CD4-positive, alpha-beta memory T cell (primary cell): ENCODE data around the gene MOCS1. TPM values are rescaled to one million over a fixed set of nuclear protein-coding genes. Genes with fewer than 3 reads are reported as not detected.
A peak's percentile ranks its signal among the peaks of the same experiment; 100 is the strongest.

ENCODE experiments used
- CTCF ChIA-PET: fragments of 350-600 bp; sonication (Branson Sonifier 250); formaldehyde crosslinking; loops from one replicate; lab custom pipeline; 2021; ENCODE audit warnings: inconsistent platforms; ENCODE audit not compliant: partially characterized antibody; lab: Charles Lee
- POLR2A ChIA-PET: fragments of 350-600 bp; sonication (Branson Sonifier 250); formaldehyde crosslinking; loops from one replicate; lab custom pipeline; 2021; ENCODE audit not compliant: partially characterized antibody; lab: Charles Lee
- DNase-seq, 5 donors: peaks; one replicate each; pipeline versions ENCODE4 v3.0.0 to v3.0.0-alpha.2; 2020 to 2022; ENCODE audit warnings: mixed read lengths in 1 of 5
- H3K27ac ChIP-seq: one replicate; pipeline ENCODE4 v1.7.0; 2013; ENCODE audit warnings: low read depth, low read length
- H3K27me3 ChIP-seq: 2 replicates; pipeline ENCODE4 v1.7.0; 2013; ENCODE audit warnings: mild to moderate bottlenecking, low read length, moderate library complexity; ENCODE audit not compliant: insufficient read depth
- H3K36me3 ChIP-seq: 2 replicates; pipeline ENCODE4 v1.7.0; 2013; ENCODE audit warnings: mild to moderate bottlenecking, low read length, moderate library complexity; ENCODE audit not compliant: insufficient read depth
- H3K4me1 ChIP-seq: 2 replicates; pipeline ENCODE4 v1.7.0; 2013; ENCODE audit warnings: mild to moderate bottlenecking, low read length, moderate library complexity; ENCODE audit not compliant: insufficient read depth
- H3K4me3 ChIP-seq, 2 donors: one replicate each; pipeline ENCODE4 v1.7.0; 2013; ENCODE audit warnings: low read length in 2 of 2, mild to moderate bottlenecking in 1 of 2
- H3K9me3 ChIP-seq, 2 donors: one replicate each; pipeline ENCODE4 v1.7.0; 2013; ENCODE audit warnings: low read length in 2 of 2, control low read depth in 1 of 2; ENCODE audit not compliant: control insufficient read depth in 1 of 2
- H3K27ac Mint-ChIP-seq, 7 donors: one replicate each; pipeline ENCODE4 v1.8.0; 2020 to 2021; ENCODE audit warnings: mixed read lengths in 7 of 7, mild to moderate bottlenecking in 6 of 7, inconsistent platforms in 3 of 7, moderate library complexity in 3 of 7
- H3K27me3 Mint-ChIP-seq, 2 donors: one replicate each; pipeline ENCODE4 v1.8.0; 2020 to 2021; ENCODE audit warnings: mixed read lengths in 2 of 2
- H3K36me3 Mint-ChIP-seq, 2 donors: one replicate each; pipeline ENCODE4 v1.8.0; 2020 to 2021; ENCODE audit warnings: mixed read lengths in 2 of 2, inconsistent platforms in 1 of 2, mild to moderate bottlenecking in 1 of 2
- H3K4me1 Mint-ChIP-seq, 4 donors: one replicate each; pipeline ENCODE4 v1.8.0; 2020 to 2021; ENCODE audit warnings: mixed read lengths in 4 of 4, mild to moderate bottlenecking in 1 of 4
- H3K4me3 Mint-ChIP-seq, 8 donors: one replicate each; pipeline ENCODE4 v1.8.0; 2020 to 2021; ENCODE audit warnings: mixed read lengths in 8 of 8, mild to moderate bottlenecking in 7 of 8, moderate library complexity in 6 of 8, inconsistent platforms in 3 of 8
- H3K9me3 Mint-ChIP-seq, 8 donors: one replicate each; pipeline ENCODE4 v1.8.0; 2020 to 2021; ENCODE audit warnings: mixed read lengths in 8 of 8, mild to moderate bottlenecking in 5 of 8, inconsistent platforms in 3 of 8, moderate library complexity in 1 of 8
- intact Hi-C: fragments of 100-400 bp; cut with micrococcal nuclease; formaldehyde crosslinking; loops from one replicate; pipeline ENCODE4 v1.15.1; 2023
- polyA plus RNA-seq, 2 donors: library from polyadenylated mRNA; unstranded; fragments of 300-500 nt; fragmentation: Illumina TruSeq; gene quantifications; one replicate each; pipeline ENCODE4 v1.2.3, GENCODE V29; 2021
- total RNA-seq, 2 experiments: library from RNA; stranded (reverse); gene quantifications; one replicate each; pipeline ENCODE4 v1.2.3, GENCODE V29; 2021

The MOCS1 gene
- total and polyA plus RNA-seq, 4 experiments from 2014 or later = 0.11 to 0.80 (median 0.36) TPM

- no peak for DNase-seq
- Histone ChIP-seq H3K4me1 (peaks cover 5% of the 10 kb centered on the region), H3K9me3 (no peaks in the 10 kb centered on the region), H3K36me3 (no peaks in the 10 kb centered on the region), H3K4me3 (no peak overlapping the region), H3K27ac (no peak overlapping the region), H3K27me3 (peaks cover 3% of the 10 kb centered on the region)
- Mint-ChIP-seq H3K27ac (no peak overlapping the region), H3K4me3 (no peak overlapping the region), H3K27me3 (peaks cover 5 to 18% of the 10 kb centered on the region in 2 donors), H3K36me3 (no peaks in the 10 kb centered on the region), H3K9me3 (peaks cover 0 to 4% (median 0%) of the 10 kb centered on the region in 8 donors), H3K4me1 (peaks cover 0 to 1% (median 0%) of the 10 kb centered on the region in 4 donors)
- ChIA-PET POLR2A (no interaction called here), CTCF (no interaction called here)
- intact Hi-C loops = no loop called here
These were observed 4.8 kb upstream of the MOCS1 start for GRCh38 chr6:39938773-39939654.

- Mint-ChIP-seq H3K4me3 (no peak overlapping the region), H3K4me1 (peaks cover 1 to 10% (median 4%) of the 10 kb centered on the region in 4 donors), H3K9me3 (peaks cover 0 to 4% (median 0%) of the 10 kb centered on the region in 8 donors), H3K27ac (no peak overlapping the region), H3K27me3 (peaks cover 7 to 21% of the 10 kb centered on the region in 2 donors), H3K36me3 (no peaks in the 10 kb centered on the region)
- H3K9me3 ChIP-seq = no peaks in the 10 kb centered on the region
- DNase-seq = no peak
- H3K27ac ChIP-seq = no peak overlapping the region
- ChIA-PET CTCF (no interaction called here), POLR2A (no interaction called here)
- H3K27me3 ChIP-seq = peaks cover 3% of the 10 kb centered on the region
- no peaks in the 10 kb centered on the region for H3K36me3 ChIP-seq
- H3K4me1 ChIP-seq = peaks cover 5% of the 10 kb centered on the region
- intact Hi-C loops = no loop called here
- no peak overlapping the region for H3K4me3 ChIP-seq
These were observed 3.5 kb upstream of the MOCS1 start for GRCh38 chr6:39937686-39938333.

GRCh38 chr6:39936857-39937256, 2.6 kb upstream of the MOCS1 start:
- DNase-seq = no peak
- ChIA-PET POLR2A (no interaction called here), CTCF (no interaction called here)
- peaks cover 1 to 10% (median 4%) of the 10 kb centered on the region in 4 donors for H3K4me1 Mint-ChIP-seq
- H3K9me3 Mint-ChIP-seq = peaks cover 0 to 4% (median 0%) of the 10 kb centered on the region in 8 donors
- Histone ChIP-seq H3K27ac (no peak overlapping the region), H3K27me3 (peaks cover 3% of the 10 kb centered on the region), H3K4me1 (peaks cover 5% of the 10 kb centered on the region), H3K9me3 (no peaks in the 10 kb centered on the region), H3K4me3 (no peak overlapping the region), H3K36me3 (no peaks in the 10 kb centered on the region)
- intact Hi-C loops = no loop called here
- no peak overlapping the region for H3K27ac Mint-ChIP-seq
- no peak overlapping the region for H3K4me3 Mint-ChIP-seq
- peaks cover 10 to 24% of the 10 kb centered on the region in 2 donors for H3K27me3 Mint-ChIP-seq
- H3K36me3 Mint-ChIP-seq = no peaks in the 10 kb centered on the region

- Histone ChIP-seq H3K27ac (no peak overlapping the region), H3K4me3 (no peak overlapping the region), H3K4me1 (peaks cover 5% of the 10 kb centered on the region), H3K9me3 (no peaks in the 10 kb centered on the region), H3K27me3 (peaks cover 3% of the 10 kb centered on the region), H3K36me3 (no peaks in the 10 kb centered on the region)
- POLR2A ChIA-PET = no interaction called here
- Mint-ChIP-seq H3K27me3 (peaks cover 11 to 28% of the 10 kb centered on the region in 2 donors), H3K27ac (no peak overlapping the region), H3K4me3 (no peak overlapping the region), H3K4me1 (peaks cover 1 to 10% (median 4%) of the 10 kb centered on the region in 4 donors), H3K9me3 (peaks cover 0 to 4% (median 0%) of the 10 kb centered on the region in 8 donors), H3K36me3 (no peaks in the 10 kb centered on the region)
- CTCF ChIA-PET = no interaction called here
- no peak for DNase-seq
- intact Hi-C loops = no loop called here
These were observed 979 bp upstream of the MOCS1 start for GRCh38 chr6:39935241-39935640.

- ChIA-PET POLR2A (no interaction called here), CTCF (no interaction called here)
- Histone ChIP-seq H3K4me3 (no peak overlapping the region), H3K4me1 (peaks cover 5% of the 10 kb centered on the region), H3K27me3 (peaks cover 3% of the 10 kb centered on the region), H3K27ac (no peak overlapping the region), H3K36me3 (no peaks in the 10 kb centered on the region), H3K9me3 (no peaks in the 10 kb centered on the region)
- intact Hi-C loops = no loop called here
- no peaks in the 10 kb centered on the region for H3K36me3 Mint-ChIP-seq
- H3K9me3 Mint-ChIP-seq = peaks cover 0 to 6% (median 0%) of the 10 kb centered on the region in 8 donors
- H3K27me3 Mint-ChIP-seq = peaks cover 11 to 28% of the 10 kb centered on the region in 2 donors
- DNase-seq = no peak
- peak overlapping the region; percentile 9 to 83 (median 72) for H3K4me3 Mint-ChIP-seq
- peaks cover 1 to 10% (median 4%) of the 10 kb centered on the region in 4 donors for H3K4me1 Mint-ChIP-seq
- peak overlapping the region in 3 of 7 donors; percentile 23 to 69 (median 28) for H3K27ac Mint-ChIP-seq
These were observed 562 bp downstream of the MOCS1 start for GRCh38 chr6:39933669-39934130.

- H3K4me3 Mint-ChIP-seq = no peak overlapping the region
- H3K27ac Mint-ChIP-seq = no peak overlapping the region
These were observed 1.8 kb downstream of the MOCS1 start for GRCh38 chr6:39932386-39932910.

GRCh38 chr6:39931607-39932006, 2.7 kb downstream of the MOCS1 start:
- intact Hi-C loops = no loop called here
- Histone ChIP-seq H3K36me3 (no peaks in the 10 kb centered on the region), H3K4me3 (no peak overlapping the region), H3K9me3 (no peaks in the 10 kb centered on the region), H3K27ac (no peak overlapping the region), H3K4me1 (peaks cover 5% of the 10 kb centered on the region), H3K27me3 (peaks cover 3% of the 10 kb centered on the region)
- H3K4me3 Mint-ChIP-seq = no peak overlapping the region
- no peak overlapping the region for H3K27ac Mint-ChIP-seq
- peaks cover 1 to 10% (median 4%) of the 10 kb centered on the region in 4 donors for H3K4me1 Mint-ChIP-seq
- peaks cover 0 to 4% (median 0%) of the 10 kb centered on the region in 8 donors for H3K9me3 Mint-ChIP-seq
- H3K27me3 Mint-ChIP-seq = peaks cover 8 to 24% of the 10 kb centered on the region in 2 donors
- no peak for DNase-seq
- ChIA-PET POLR2A (no interaction called here), CTCF (no interaction called here)
- no peaks in the 10 kb centered on the region for H3K36me3 Mint-ChIP-seq

More at GRCh38 chr6:39932386-39932910, 1.8 kb downstream of the MOCS1 start:
- POLR2A ChIA-PET = no interaction called here
- CTCF ChIA-PET = no interaction called here
- Histone ChIP-seq H3K27me3 (peaks cover 3% of the 10 kb centered on the region), H3K9me3 (no peaks in the 10 kb centered on the region), H3K4me1 (peaks cover 5% of the 10 kb centered on the region), H3K36me3 (no peaks in the 10 kb centered on the region), H3K4me3 (no peak overlapping the region), H3K27ac (no peak overlapping the region)
- H3K27me3 Mint-ChIP-seq = peaks cover 10 to 24% of the 10 kb centered on the region in 2 donors
- no peaks in the 10 kb centered on the region for H3K36me3 Mint-ChIP-seq
- H3K9me3 Mint-ChIP-seq = peaks cover 0 to 8% (median 0%) of the 10 kb centered on the region in 8 donors
- intact Hi-C loops = no loop called here
- DNase-seq = no peak
- H3K4me1 Mint-ChIP-seq = peaks cover 1 to 10% (median 4%) of the 10 kb centered on the region in 4 donors
